Neural cell (in vitro differentiated cells): ENCODE results near the gene BIK. TPM values are rescaled to one million over a fixed set of nuclear protein-coding genes. Genes with fewer than 3 reads are reported as not detected.

ENCODE experiments used
- H2AFZ ChIP-seq: fragments of 200-600, 300-800 bp; sonication (generic), shearing (Covaris generic); 2 replicates; pipeline ENCODE4 v1.6.0; 2014; ENCODE audit warnings: low read depth, mild to moderate bottlenecking, antibody characterized with exemption, low read length, moderate library complexity
- H3F3A ChIP-seq: fragments of 200-600 bp; shearing (Covaris generic); 2 replicates; pipeline ENCODE4 v1.6.1; 2016; ENCODE audit warnings: mild to moderate bottlenecking, moderate library complexity, mixed read lengths, antibody characterized with exemption, low read length; ENCODE audit not compliant: insufficient read depth, poor library complexity, severe bottlenecking
- H3K27ac ChIP-seq: fragments of 200-600, 300-800 bp; sonication (generic), shearing (Covaris generic); 2 replicates; pipeline ENCODE4 v1.5.1; 2014; ENCODE audit warnings: mild to moderate bottlenecking, low read length, moderate library complexity
- H3K27me3 ChIP-seq: fragments of 300-800, 200-600 bp; sonication (generic), shearing (Covaris generic); 2 replicates; pipeline ENCODE4 v1.6.0; 2014; ENCODE audit warnings: mild to moderate bottlenecking, low read depth, low read length, moderate library complexity; ENCODE audit not compliant: insufficient read depth
- H3K36me3 ChIP-seq: fragments of 300-800, 200-600 bp; sonication (generic), shearing (Covaris generic); 2 replicates; pipeline ENCODE4 v1.5.1; 2014; ENCODE audit warnings: mild to moderate bottlenecking, antibody characterized with exemption, low read length, moderate library complexity; ENCODE audit not compliant: insufficient read depth
- H3K4me2 ChIP-seq: fragments of 300-800, 200-600 bp; sonication (generic), shearing (Covaris generic); 2 replicates; pipeline ENCODE4 v1.6.0; 2014; ENCODE audit warnings: mild to moderate bottlenecking, low read length
- H3K4me3 ChIP-seq: fragments of 300-800, 200-600 bp; sonication (generic), shearing (Covaris generic); 2 replicates; pipeline ENCODE4 v1.5.1; 2014; ENCODE audit warnings: mild to moderate bottlenecking, low read length, moderate library complexity
- H3K79me2 ChIP-seq: fragments of 200-600 bp; shearing (Covaris generic); replicated peaks from 2 replicates; pipeline ENCODE4 v1.6.0; 2014; ENCODE audit warnings: mild to moderate bottlenecking, low read length, moderate library complexity; ENCODE audit not compliant: insufficient read depth
- H3K9ac ChIP-seq: fragments of 300-800, 200-600 bp; sonication (generic), shearing (Covaris generic); 2 replicates; pipeline ENCODE4 v1.6.1; 2016; ENCODE audit warnings: mild to moderate bottlenecking, low read length, mixed read lengths
- H3K9me2 ChIP-seq: fragments of 200-600 bp; shearing (Covaris generic); 2 replicates; pipeline ENCODE4 v1.6.1; 2016; ENCODE audit warnings: mild to moderate bottlenecking, low read length, mixed read lengths; ENCODE audit not compliant: insufficient read depth
- H3K9me3 ChIP-seq: fragments of 200-600, 300-800 bp; sonication (generic), shearing (Covaris generic); 2 replicates; pipeline ENCODE4 v1.6.1; 2016; ENCODE audit warnings: mild to moderate bottlenecking, mixed run types, low read length, moderate library complexity, mixed read lengths
- H4K20me1 ChIP-seq: fragments of 200-600 bp; shearing (Covaris generic); 2 replicates; pipeline ENCODE4 v1.6.1; 2016; ENCODE audit warnings: mild to moderate bottlenecking, mixed run types; ENCODE audit not compliant: insufficient read depth
- EP300 ChIP-seq: fragments of 450-650 bp; conservative IDR thresholded peaks from 2 replicates; pipeline ENCODE4 v1.6.1; 2014; ENCODE audit warnings: antibody characterized with exemption, mild to moderate bottlenecking, moderate library complexity; ENCODE audit not compliant: poor library complexity, severe bottlenecking
- EZH2 ChIP-seq: fragments of 200-600, 300-800 bp; shearing (Covaris generic), sonication (generic); IDR thresholded peaks from 2 replicates; pipeline ENCODE4 v1.6.1; 2014; ENCODE audit warnings: antibody characterized with exemption, low read length, borderline replicate concordance, mild to moderate bottlenecking; ENCODE audit not compliant: insufficient read depth, poor library complexity, severe bottlenecking
- MXI1 ChIP-seq: fragments of 450-650 bp; conservative IDR thresholded peaks from 2 replicates; pipeline ENCODE4 v1.6.1; 2014; ENCODE audit warnings: antibody characterized with exemption, mild to moderate bottlenecking; ENCODE audit not compliant: poor library complexity, severe bottlenecking
- POLR2AphosphoS5 ChIP-seq: IDR thresholded peaks from 2 replicates; pipeline ENCODE4 v1.6.1; 2012
- RAD21 ChIP-seq: fragments of 450-650 bp; conservative IDR thresholded peaks from 2 replicates; pipeline ENCODE4 v1.6.1; 2014; ENCODE audit warnings: antibody characterized with exemption, mild to moderate bottlenecking, moderate library complexity
- SMC3 ChIP-seq: fragments of 450-650 bp; conservative IDR thresholded peaks from 2 replicates; pipeline ENCODE4 v1.6.1; 2014; ENCODE audit warnings: antibody characterized with exemption, mild to moderate bottlenecking, moderate library complexity; ENCODE audit not compliant: poor library complexity
- TAF1 ChIP-seq: IDR thresholded peaks from 2 replicates; pipeline ENCODE4 v1.6.1; 2012; ENCODE audit warnings: low read depth
- polyA plus RNA-seq: library from polyadenylated mRNA; depleted of rRNA; stranded (reverse); fragments of >200 nt; gene quantifications from 2 replicates; pipeline ENCODE4 v1.2.3, GENCODE V29; 2014
- TF ChIP-seq, protein P1 (sequence below): IDR thresholded peaks from 2 replicates; pipeline ENCODE4 v1.6.1; 2012; ENCODE audit warnings: borderline replicate concordance
- TF ChIP-seq, protein P2 (sequence below): fragments of 450-650 bp; IDR thresholded peaks from 2 replicates; pipeline ENCODE4 v1.5.1; 2014; ENCODE audit warnings: antibody characterized with exemption, mild to moderate bottlenecking, moderate library complexity; ENCODE audit not compliant: poor library complexity, severe bottlenecking

Gene BIK
- polyA plus RNA-seq, 1 donor from 2014 or later, result 3.1 TPM

DNA sequence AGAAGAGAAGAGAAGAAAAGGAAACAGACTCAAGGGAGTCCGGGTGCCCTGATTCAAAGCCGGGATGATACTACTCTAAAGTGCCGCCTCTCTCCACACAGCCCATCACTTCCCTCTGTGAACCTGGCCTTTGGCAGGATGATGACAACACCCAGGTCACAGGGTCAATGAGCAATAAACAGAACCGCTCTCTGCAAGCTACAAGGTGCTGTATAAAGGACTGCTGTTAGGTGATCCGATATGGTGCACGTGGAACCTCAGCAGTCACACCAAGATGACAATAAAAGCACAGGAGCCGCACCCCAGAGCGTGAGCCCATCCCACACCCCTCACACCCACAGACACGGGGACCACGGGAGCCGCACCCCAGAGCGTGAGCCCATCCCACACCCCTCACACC lies 32.0 kb upstream of the BIK start:
- no peak overlapping the region for H3K9ac ChIP-seq
- TF ChIP-seq TAF1 (no peak), EP300 (no peak), EZH2 (no peak), MXI1 (no peak)

DNA sequence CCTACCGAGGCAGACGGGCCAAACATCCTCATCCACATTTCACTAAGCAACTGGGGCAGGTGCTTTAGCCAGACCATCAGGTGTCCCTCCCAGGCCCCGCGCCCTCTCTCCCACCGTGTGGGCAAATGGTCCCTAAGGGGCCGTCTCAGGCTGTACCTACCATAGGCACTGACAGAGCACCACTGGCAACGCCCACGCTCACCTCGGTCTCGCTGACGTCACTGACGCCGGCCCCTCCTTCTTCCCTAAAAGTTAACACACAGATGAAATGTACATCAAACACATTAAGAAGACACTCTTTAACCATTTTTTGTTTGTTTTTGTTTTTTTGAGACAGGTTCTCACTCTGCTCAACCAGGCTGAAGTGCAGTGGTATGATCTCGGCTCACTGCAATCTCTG lies 30.8 kb upstream of the BIK start:
- Histone ChIP-seq H3K9ac (no peak overlapping the region), H3K4me3 (no peak overlapping the region), H2AFZ (no peak overlapping the region), H3K36me3 (no peaks in the 10 kb centered on the region), H4K20me1 (no peaks in the 10 kb centered on the region), H3K27me3 (no peaks in the 10 kb centered on the region), H3F3A (no peaks in the 10 kb centered on the region), H3K9me2 (no peaks in the 10 kb centered on the region), H3K27ac (no peak overlapping the region), H3K4me2 (no peak overlapping the region), H3K79me2 (no peaks in the 10 kb centered on the region), H3K9me3 (no peaks in the 10 kb centered on the region)
- TF ChIP-seq SMC3, result no peak
- TF ChIP-seq MXI1, result no peak
- TF ChIP-seq TAF1, result no peak
- TF ChIP-seq, protein P1, sequence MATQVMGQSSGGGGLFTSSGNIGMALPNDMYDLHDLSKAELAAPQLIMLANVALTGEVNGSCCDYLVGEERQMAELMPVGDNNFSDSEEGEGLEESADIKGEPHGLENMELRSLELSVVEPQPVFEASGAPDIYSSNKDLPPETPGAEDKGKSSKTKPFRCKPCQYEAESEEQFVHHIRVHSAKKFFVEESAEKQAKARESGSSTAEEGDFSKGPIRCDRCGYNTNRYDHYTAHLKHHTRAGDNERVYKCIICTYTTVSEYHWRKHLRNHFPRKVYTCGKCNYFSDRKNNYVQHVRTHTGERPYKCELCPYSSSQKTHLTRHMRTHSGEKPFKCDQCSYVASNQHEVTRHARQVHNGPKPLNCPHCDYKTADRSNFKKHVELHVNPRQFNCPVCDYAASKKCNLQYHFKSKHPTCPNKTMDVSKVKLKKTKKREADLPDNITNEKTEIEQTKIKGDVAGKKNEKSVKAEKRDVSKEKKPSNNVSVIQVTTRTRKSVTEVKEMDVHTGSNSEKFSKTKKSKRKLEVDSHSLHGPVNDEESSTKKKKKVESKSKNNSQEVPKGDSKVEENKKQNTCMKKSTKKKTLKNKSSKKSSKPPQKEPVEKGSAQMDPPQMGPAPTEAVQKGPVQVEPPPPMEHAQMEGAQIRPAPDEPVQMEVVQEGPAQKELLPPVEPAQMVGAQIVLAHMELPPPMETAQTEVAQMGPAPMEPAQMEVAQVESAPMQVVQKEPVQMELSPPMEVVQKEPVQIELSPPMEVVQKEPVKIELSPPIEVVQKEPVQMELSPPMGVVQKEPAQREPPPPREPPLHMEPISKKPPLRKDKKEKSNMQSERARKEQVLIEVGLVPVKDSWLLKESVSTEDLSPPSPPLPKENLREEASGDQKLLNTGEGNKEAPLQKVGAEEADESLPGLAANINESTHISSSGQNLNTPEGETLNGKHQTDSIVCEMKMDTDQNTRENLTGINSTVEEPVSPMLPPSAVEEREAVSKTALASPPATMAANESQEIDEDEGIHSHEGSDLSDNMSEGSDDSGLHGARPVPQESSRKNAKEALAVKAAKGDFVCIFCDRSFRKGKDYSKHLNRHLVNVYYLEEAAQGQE, result no peak
- no peak for TF ChIP-seq EZH2
- no peak for TF ChIP-seq EP300
- no peak for TF ChIP-seq RAD21
- TF ChIP-seq, protein P2, sequence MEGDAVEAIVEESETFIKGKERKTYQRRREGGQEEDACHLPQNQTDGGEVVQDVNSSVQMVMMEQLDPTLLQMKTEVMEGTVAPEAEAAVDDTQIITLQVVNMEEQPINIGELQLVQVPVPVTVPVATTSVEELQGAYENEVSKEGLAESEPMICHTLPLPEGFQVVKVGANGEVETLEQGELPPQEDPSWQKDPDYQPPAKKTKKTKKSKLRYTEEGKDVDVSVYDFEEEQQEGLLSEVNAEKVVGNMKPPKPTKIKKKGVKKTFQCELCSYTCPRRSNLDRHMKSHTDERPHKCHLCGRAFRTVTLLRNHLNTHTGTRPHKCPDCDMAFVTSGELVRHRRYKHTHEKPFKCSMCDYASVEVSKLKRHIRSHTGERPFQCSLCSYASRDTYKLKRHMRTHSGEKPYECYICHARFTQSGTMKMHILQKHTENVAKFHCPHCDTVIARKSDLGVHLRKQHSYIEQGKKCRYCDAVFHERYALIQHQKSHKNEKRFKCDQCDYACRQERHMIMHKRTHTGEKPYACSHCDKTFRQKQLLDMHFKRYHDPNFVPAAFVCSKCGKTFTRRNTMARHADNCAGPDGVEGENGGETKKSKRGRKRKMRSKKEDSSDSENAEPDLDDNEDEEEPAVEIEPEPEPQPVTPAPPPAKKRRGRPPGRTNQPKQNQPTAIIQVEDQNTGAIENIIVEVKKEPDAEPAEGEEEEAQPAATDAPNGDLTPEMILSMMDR, result no peak
- no peak for TF ChIP-seq POLR2AphosphoS5

More for the DNA sequence above, 32.0 kb upstream of the BIK start:
- H3K27ac ChIP-seq, result no peak overlapping the region
- no peak overlapping the region for H3K4me2 ChIP-seq
- no peaks in the 10 kb centered on the region for H4K20me1 ChIP-seq
- H3K4me3 ChIP-seq, result no peak overlapping the region
- no peaks in the 10 kb centered on the region for H3K9me2 ChIP-seq
- H2AFZ ChIP-seq, result no peak overlapping the region
- H3K36me3 ChIP-seq, result no peaks in the 10 kb centered on the region
- no peaks in the 10 kb centered on the region for H3K27me3 ChIP-seq
- H3F3A ChIP-seq, result no peaks in the 10 kb centered on the region
- no peaks in the 10 kb centered on the region for H3K9me3 ChIP-seq
- no peaks in the 10 kb centered on the region for H3K79me2 ChIP-seq
